ENCODE measurements around the gene ABHD10.

GRCh38 chr3:111972891-111973290 lies 5.9 kb upstream of the ABHD10 start:
- TF ChIP-seq GATA2 (IDR thresholded peaks at IDR 0.05; ENCODE audit: low read depth, low read length) (no peak), GATA3 (IDR thresholded peaks at IDR 0.05; ENCODE audit: low read depth, low read length) (no peak)
